GM15510 (cell line): ENCODE results near the gene SRSF3.

Experiments used
- POLR2A ChIP-seq: IDR thresholded peaks from 3 replicates; pipeline ENCODE4 v1.6.1; 2011; ENCODE audit warnings: borderline replicate concordance; ENCODE audit not compliant: insufficient read length; ENCODE audit errors: extremely low read depth

The SRSF3 gene

GRCh38 chr6:36566418-36566905, 27.7 kb upstream of the SRSF3 start:
- TF ChIP-seq POLR2A: no peak

- TF ChIP-seq POLR2A: no peak
Measured at GRCh38 chr6:36570264-36570663, 23.9 kb upstream of the SRSF3 start.

GRCh38 chr6:36571122-36572043, 22.8 kb upstream of the SRSF3 start:
- TF ChIP-seq POLR2A: no peak

GRCh38 chr6:36574679-36575078, 19.5 kb upstream of the SRSF3 start:
- TF ChIP-seq POLR2A: no peak

- no peak for TF ChIP-seq POLR2A
Measured at GRCh38 chr6:36576578-36576977, 17.6 kb upstream of the SRSF3 start.

GRCh38 chr6:36577301-36577700, 16.9 kb upstream of the SRSF3 start:
- TF ChIP-seq POLR2A: no peak

- no peak for TF ChIP-seq POLR2A
Measured at GRCh38 chr6:36578030-36578429, 16.1 kb upstream of the SRSF3 start.

- TF ChIP-seq POLR2A: no peak
Measured at GRCh38 chr6:36578431-36578830, 15.7 kb upstream of the SRSF3 start.

GRCh38 chr6:36580184-36580526, 14.0 kb upstream of the SRSF3 start:
- no peak for TF ChIP-seq POLR2A

- TF ChIP-seq POLR2A: no peak
Measured at GRCh38 chr6:36581716-36582115, 12.4 kb upstream of the SRSF3 start.

- TF ChIP-seq POLR2A: no peak
Measured at GRCh38 chr6:36586606-36587005, 7.6 kb upstream of the SRSF3 start.

GRCh38 chr6:36590237-36590636, 3.9 kb upstream of the SRSF3 start:
- TF ChIP-seq POLR2A: no peak

GRCh38 chr6:36592221-36592655, 1.9 kb upstream of the SRSF3 start:
- TF ChIP-seq POLR2A: no peak

GRCh38 chr6:36593569-36594028, 563 bp upstream of the SRSF3 start:
- no peak for TF ChIP-seq POLR2A

- TF ChIP-seq POLR2A: no peak
Measured at GRCh38 chr6:36594816-36595643, 868 bp downstream of the SRSF3 start.
